HCT116 (cell line): Measurements from ENCODE around the gene ZNF524. TPM values are rescaled to one million over a fixed set of nuclear protein-coding genes. Genes with fewer than 3 reads are reported as not detected.

Experiments
- ATAC-seq: fragments of 200-7000 bp; cut with Tn5 transposase; 2 replicates; pipeline ENCODE4 v1.9.1; 2020; ENCODE audit warnings: mild to moderate bottlenecking, moderate library complexity
- BruUV-seq: library from RNA; stranded (reverse); fragments of 400-500 nt; replicated peaks from 2 replicates; lab custom pipeline; 2021; lab: Mats Ljungman, UMichigan
- CTCF ChIA-PET: fragments of 300-600 bp; sonication (Branson Sonifier 250); formaldehyde crosslinking; loops from one replicate; lab custom pipeline; 2021; ENCODE audit warnings: antibody characterized with exemption; lab: Charles Lee
- POLR2A ChIA-PET: fragments of 300-600, 350-600 bp; sonication (Branson Sonifier 250); formaldehyde crosslinking; loops from one replicate; lab custom pipeline; 2021; ENCODE audit warnings: antibody characterized with exemption; lab: Charles Lee
- RAD21 ChIA-PET, 2 experiments: fragments of 300-600 bp; sonication (Branson Sonifier 250); formaldehyde crosslinking; loops; one replicate each; lab custom pipeline; 2023; ENCODE audit warnings: low total read pairs in 2 of 2; ENCODE audit not compliant: uncharacterized antibody in 2 of 2, unreplicated experiment in 2 of 2, low non-redundant PET in 1 of 2; lab: Charles Lee
- DNase-seq: peaks from one replicate; pipeline ENCODE4 v3.0.0-alpha.2; 2010; ENCODE audit warnings: low read depth, low spot score
- H2AFZ ChIP-seq: fragments of 200-600 bp; shearing (Covaris generic), sonication (generic); 2 replicates; pipeline ENCODE4 v1.6.1; 2017; ENCODE audit warnings: low read depth, mixed run types, mixed read lengths, antibody characterized with exemption, low read length; ENCODE audit not compliant: poor library complexity, severe bottlenecking
- H3K27ac ChIP-seq: 2 replicates; pipeline ENCODE4 v1.5.1; 2012; ENCODE audit warnings: low read depth, low read length
- H3K27me3 ChIP-seq: fragments of 200-600 bp; sonication (generic); 2 replicates; pipeline ENCODE4 v1.6.1; 2016; ENCODE audit warnings: mixed run types, low read length, mixed read lengths; ENCODE audit not compliant: insufficient read depth
- H3K36me3 ChIP-seq, 2 experiments: fragments of 200-500 bp in 1 of 2; fragments of 200-600 bp in 1 of 2; sonication (Bioruptor generic) in 1 of 2; sonication (generic) in 1 of 2; 2 replicates each; pipeline versions ENCODE4 v1.5.1 to v1.6.1; 2014 to 2016; ENCODE audit warnings: low read length in 2 of 2, inconsistent platforms in 1 of 2, mixed read lengths in 1 of 2, mixed run types in 1 of 2; ENCODE audit not compliant: insufficient read depth in 2 of 2, control insufficient read depth in 1 of 2
- H3K4me1 ChIP-seq, 2 experiments: fragments of 200-600 bp in 1 of 2; sonication (generic) in 1 of 2; 2 replicates each; pipeline versions ENCODE4 v1.5.1 to v1.6.1; 2012 to 2017; ENCODE audit warnings: low read length in 2 of 2, inconsistent platforms in 1 of 2, mild to moderate bottlenecking in 1 of 2, mixed read lengths in 1 of 2, mixed run types in 1 of 2, moderate library complexity in 1 of 2; ENCODE audit not compliant: insufficient read depth in 2 of 2, control insufficient read depth in 1 of 2
- H3K4me2 ChIP-seq: fragments of 200-600 bp; sonication (generic); 2 replicates; pipeline ENCODE4 v1.6.1; 2017; ENCODE audit warnings: mixed run types, low read length, mixed read lengths
- H3K4me3 ChIP-seq, 2 experiments: fragments of 200-600 bp in 1 of 2; sonication (generic) in 1 of 2; replicated peaks in 1 of 2; 2 replicates each; pipeline ENCODE4 v1.5.1; 2011 to 2016; ENCODE audit warnings: low read length in 2 of 2, control low read depth in 1 of 2, low read depth in 1 of 2, mild to moderate bottlenecking in 1 of 2, mixed read lengths in 1 of 2, mixed run types in 1 of 2
- H3K79me2 ChIP-seq: fragments of 200-600 bp; sonication (generic); 2 replicates; pipeline ENCODE4 v1.6.1; 2017; ENCODE audit warnings: mild to moderate bottlenecking, mixed run types, low read length, moderate library complexity, mixed read lengths; ENCODE audit not compliant: insufficient read depth
- H3K9ac ChIP-seq: fragments of 200-600 bp; sonication (generic); 2 replicates; pipeline ENCODE4 v1.6.1; 2016; ENCODE audit warnings: low read length, mixed read lengths
- H3K9me2 ChIP-seq: fragments of 200-600 bp; sonication (generic), shearing (Covaris generic); 2 replicates; pipeline ENCODE4 v1.6.1; 2017; ENCODE audit warnings: mixed run types, mild to moderate bottlenecking, moderate library complexity; ENCODE audit not compliant: insufficient read depth
- H3K9me3 ChIP-seq, 2 experiments: fragments of 200-500 bp in 1 of 2; fragments of 200-600 bp in 1 of 2; sonication (Bioruptor generic) in 1 of 2; sonication (generic) in 1 of 2; 2 replicates each; pipeline ENCODE4 v1.6.1; 2014 to 2017; ENCODE audit warnings: low read length in 2 of 2, mixed read lengths in 2 of 2, inconsistent platforms in 1 of 2, low read depth in 1 of 2, mild to moderate bottlenecking in 1 of 2, mixed run types in 1 of 2, moderate library complexity in 1 of 2; ENCODE audit not compliant: control insufficient read depth in 1 of 2, insufficient read depth in 1 of 2
- H4K20me1 ChIP-seq: fragments of 200-600 bp; sonication (generic), shearing (Covaris generic); 2 replicates; pipeline ENCODE4 v1.6.1; 2017; ENCODE audit warnings: mixed run types, mild to moderate bottlenecking, moderate library complexity; ENCODE audit not compliant: insufficient read depth
- EGR1 ChIP-seq: IDR thresholded peaks from 2 replicates; pipeline ENCODE4 v1.6.1; 2012; ENCODE audit warnings: low read depth
- ELF1 ChIP-seq: IDR thresholded peaks from 2 replicates; pipeline ENCODE4 v1.6.1; 2012; ENCODE audit warnings: low read depth, borderline replicate concordance
- EZH2phosphoT487 ChIP-seq: fragments of 200-600 bp; IDR thresholded peaks from 2 replicates; pipeline ENCODE4 v1.6.1; 2018; ENCODE audit warnings: antibody characterized with exemption, borderline replicate concordance
- JUND ChIP-seq: IDR thresholded peaks from 2 replicates; pipeline ENCODE4 v1.6.1; 2012
- POLR2A ChIP-seq: IDR thresholded peaks from 2 replicates; pipeline ENCODE4 v1.7.0; 2011; ENCODE audit warnings: borderline replicate concordance; ENCODE audit not compliant: insufficient read depth, insufficient read length; ENCODE audit errors: extremely low read depth
- RAD21 ChIP-seq: IDR thresholded peaks from 2 replicates; pipeline ENCODE4 v1.6.1; 2012; ENCODE audit warnings: low read depth, mild to moderate bottlenecking
- SIN3A ChIP-seq: IDR thresholded peaks from 2 replicates; pipeline ENCODE4 v1.6.1; 2012; ENCODE audit warnings: low read depth
- SP1 ChIP-seq: IDR thresholded peaks from 2 replicates; pipeline ENCODE4 v1.6.1; 2012; ENCODE audit warnings: low read depth
- SRF ChIP-seq: IDR thresholded peaks from 2 replicates; pipeline ENCODE4 v1.6.1; 2012; ENCODE audit warnings: low read depth
- TCF7L2 ChIP-seq: IDR thresholded peaks from 2 replicates; pipeline ENCODE4 v1.7.0; 2011; ENCODE audit warnings: borderline replicate concordance, inconsistent platforms; ENCODE audit not compliant: insufficient read depth, insufficient read length; ENCODE audit errors: extremely low read depth
- YY1 ChIP-seq: IDR thresholded peaks from 2 replicates; pipeline ENCODE4 v1.6.1; 2011; ENCODE audit warnings: low read length, low read depth, moderate library complexity, mild to moderate bottlenecking; ENCODE audit not compliant: insufficient replicate concordance; ENCODE audit errors: extremely low read depth
- ZFX ChIP-seq: fragments of 450-650 bp; IDR thresholded peaks from 2 replicates; pipeline ENCODE4 v1.6.1; 2017
- intact Hi-C: fragments of 100-400 bp; cut with micrococcal nuclease; formaldehyde crosslinking; loops from 2 replicates; pipeline ENCODE4 v1.10.0; 2022
- total RNA-seq: library from RNA; stranded (reverse); gene quantifications from one replicate; pipeline ENCODE4 v1.2.1, GENCODE V29; 2021; ENCODE audit not compliant: unreplicated experiment
- TF ChIP-seq, protein P1 (sequence below): IDR thresholded peaks from 2 replicates; pipeline ENCODE4 v1.6.1; 2012
- TF ChIP-seq, protein P2 (sequence below): IDR thresholded peaks from 2 replicates; pipeline ENCODE4 v1.6.1; 2012; ENCODE audit warnings: low read depth
- TF ChIP-seq, protein P3 (sequence below): IDR thresholded peaks from 2 replicates; pipeline ENCODE4 v1.6.1; 2011; ENCODE audit warnings: mild to moderate bottlenecking, low read length, moderate library complexity; ENCODE audit not compliant: insufficient replicate concordance; ENCODE audit errors: extremely low read depth

Gene ZNF524
- total RNA-seq, 1 experiment from 2014 or later: 17.2 TPM

DNA sequence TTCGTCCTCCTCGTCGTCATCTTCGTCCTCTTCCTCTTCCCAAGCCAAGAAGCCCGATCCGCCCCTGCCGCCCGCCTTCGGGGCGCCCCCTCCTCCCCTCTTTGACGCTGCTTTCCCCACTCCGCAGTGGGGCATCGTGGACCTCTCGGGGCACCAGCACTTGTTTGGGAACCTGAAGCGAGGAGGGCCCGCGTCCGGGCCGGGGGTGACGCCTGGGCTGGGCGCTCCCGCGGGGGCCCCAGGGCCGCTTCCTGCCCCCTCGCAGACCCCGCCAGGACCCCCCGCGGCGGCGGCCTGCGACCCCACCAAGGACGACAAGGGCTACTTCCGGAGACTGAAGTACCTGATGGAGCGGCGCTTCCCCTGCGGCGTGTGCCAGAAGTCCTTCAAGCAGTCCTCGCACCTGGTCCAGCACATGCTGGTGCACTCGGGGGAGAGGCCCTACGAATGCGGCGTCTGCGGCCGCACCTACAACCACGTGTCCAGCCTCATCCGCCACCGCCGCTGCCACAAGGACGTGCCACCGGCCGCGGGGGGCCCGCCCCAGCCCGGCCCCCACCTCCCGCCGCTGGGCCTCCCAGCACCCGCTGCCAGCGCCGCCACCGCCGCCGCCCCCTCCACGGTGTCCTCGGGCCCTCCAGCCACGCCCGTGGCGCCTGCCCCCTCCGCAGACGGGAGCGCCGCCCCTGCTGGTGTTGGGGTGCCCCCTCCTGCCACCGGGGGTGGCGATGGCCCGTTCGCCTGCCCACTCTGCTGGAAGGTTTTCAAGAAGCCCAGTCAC, 14.0 kb downstream of the ZNF524 start:
- RAD21 ChIA-PET: no interaction called here
- H3K4me2 ChIP-seq: no peak overlapping the region
- POLR2A ChIA-PET: no interaction called here
- H3K9me3 ChIP-seq: no peaks in the 10 kb centered on the region
- ATAC-seq (no peak), DNase-seq (no peak)
- intact Hi-C loops: no loop called here
- TF ChIP-seq JUND: no peak
- TF ChIP-seq ELF1: no peak
- TF ChIP-seq, protein P1, sequence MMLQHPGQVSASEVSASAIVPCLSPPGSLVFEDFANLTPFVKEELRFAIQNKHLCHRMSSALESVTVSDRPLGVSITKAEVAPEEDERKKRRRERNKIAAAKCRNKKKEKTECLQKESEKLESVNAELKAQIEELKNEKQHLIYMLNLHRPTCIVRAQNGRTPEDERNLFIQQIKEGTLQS: no peak
- no peak for TF ChIP-seq SIN3A
- no peak for TF ChIP-seq SRF
- no peak for TF ChIP-seq TCF7L2
- no peak for TF ChIP-seq EZH2phosphoT487
- TF ChIP-seq, protein P2, sequence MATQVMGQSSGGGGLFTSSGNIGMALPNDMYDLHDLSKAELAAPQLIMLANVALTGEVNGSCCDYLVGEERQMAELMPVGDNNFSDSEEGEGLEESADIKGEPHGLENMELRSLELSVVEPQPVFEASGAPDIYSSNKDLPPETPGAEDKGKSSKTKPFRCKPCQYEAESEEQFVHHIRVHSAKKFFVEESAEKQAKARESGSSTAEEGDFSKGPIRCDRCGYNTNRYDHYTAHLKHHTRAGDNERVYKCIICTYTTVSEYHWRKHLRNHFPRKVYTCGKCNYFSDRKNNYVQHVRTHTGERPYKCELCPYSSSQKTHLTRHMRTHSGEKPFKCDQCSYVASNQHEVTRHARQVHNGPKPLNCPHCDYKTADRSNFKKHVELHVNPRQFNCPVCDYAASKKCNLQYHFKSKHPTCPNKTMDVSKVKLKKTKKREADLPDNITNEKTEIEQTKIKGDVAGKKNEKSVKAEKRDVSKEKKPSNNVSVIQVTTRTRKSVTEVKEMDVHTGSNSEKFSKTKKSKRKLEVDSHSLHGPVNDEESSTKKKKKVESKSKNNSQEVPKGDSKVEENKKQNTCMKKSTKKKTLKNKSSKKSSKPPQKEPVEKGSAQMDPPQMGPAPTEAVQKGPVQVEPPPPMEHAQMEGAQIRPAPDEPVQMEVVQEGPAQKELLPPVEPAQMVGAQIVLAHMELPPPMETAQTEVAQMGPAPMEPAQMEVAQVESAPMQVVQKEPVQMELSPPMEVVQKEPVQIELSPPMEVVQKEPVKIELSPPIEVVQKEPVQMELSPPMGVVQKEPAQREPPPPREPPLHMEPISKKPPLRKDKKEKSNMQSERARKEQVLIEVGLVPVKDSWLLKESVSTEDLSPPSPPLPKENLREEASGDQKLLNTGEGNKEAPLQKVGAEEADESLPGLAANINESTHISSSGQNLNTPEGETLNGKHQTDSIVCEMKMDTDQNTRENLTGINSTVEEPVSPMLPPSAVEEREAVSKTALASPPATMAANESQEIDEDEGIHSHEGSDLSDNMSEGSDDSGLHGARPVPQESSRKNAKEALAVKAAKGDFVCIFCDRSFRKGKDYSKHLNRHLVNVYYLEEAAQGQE: no peak
- TF ChIP-seq EGR1: no peak
- no peak for TF ChIP-seq SP1
- no peak for TF ChIP-seq YY1
- TF ChIP-seq RAD21: no peak
- TF ChIP-seq ZFX: no peak
- TF ChIP-seq, protein P3, sequence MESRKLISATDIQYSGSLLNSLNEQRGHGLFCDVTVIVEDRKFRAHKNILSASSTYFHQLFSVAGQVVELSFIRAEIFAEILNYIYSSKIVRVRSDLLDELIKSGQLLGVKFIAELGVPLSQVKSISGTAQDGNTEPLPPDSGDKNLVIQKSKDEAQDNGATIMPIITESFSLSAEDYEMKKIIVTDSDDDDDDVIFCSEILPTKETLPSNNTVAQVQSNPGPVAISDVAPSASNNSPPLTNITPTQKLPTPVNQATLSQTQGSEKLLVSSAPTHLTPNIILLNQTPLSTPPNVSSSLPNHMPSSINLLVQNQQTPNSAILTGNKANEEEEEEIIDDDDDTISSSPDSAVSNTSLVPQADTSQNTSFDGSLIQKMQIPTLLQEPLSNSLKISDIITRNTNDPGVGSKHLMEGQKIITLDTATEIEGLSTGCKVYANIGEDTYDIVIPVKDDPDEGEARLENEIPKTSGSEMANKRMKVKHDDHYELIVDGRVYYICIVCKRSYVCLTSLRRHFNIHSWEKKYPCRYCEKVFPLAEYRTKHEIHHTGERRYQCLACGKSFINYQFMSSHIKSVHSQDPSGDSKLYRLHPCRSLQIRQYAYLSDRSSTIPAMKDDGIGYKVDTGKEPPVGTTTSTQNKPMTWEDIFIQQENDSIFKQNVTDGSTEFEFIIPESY: no peak
- no peak for TF ChIP-seq POLR2A
- no peaks in the 10 kb centered on the region for H3K27me3 ChIP-seq
- CTCF ChIA-PET: no interaction called here
- no peaks in the 10 kb centered on the region for H3K4me1 ChIP-seq
- no peak overlapping the region for H3K9ac ChIP-seq
- H3K36me3 ChIP-seq: peaks cover 8 to 9% of the 10 kb centered on the region in 2 experiments; a peak in 3 of 4 replicates
- H3K27ac ChIP-seq: no peak overlapping the region
- no peak overlapping the region for H2AFZ ChIP-seq
- H3K4me3 ChIP-seq: no peak overlapping the region
- peaks cover 19% of the 10 kb centered on the region; the same call in 1 of the 2 replicates for H3K79me2 ChIP-seq
- H3K9me2 ChIP-seq: no peaks in the 10 kb centered on the region
- no peaks in the 10 kb centered on the region for H4K20me1 ChIP-seq
- no TSS peak for BruUV-seq
